HUES48 (cell line): ENCODE results near the gene PHACTR3.
"Not testable (repeated sequence)": the region's sequence is repeated elsewhere in the genome, so short reads cannot be mapped to it uniquely, and the experiment has no call there.

Experiments used
- H3K27ac ChIP-seq: one replicate; pipeline ENCODE4 v1.7.0; 2013; ENCODE audit warnings: low read depth, low read length, inconsistent platforms
- H3K27me3 ChIP-seq: 2 replicates; pipeline ENCODE4 v1.6.1; 2013; ENCODE audit warnings: mild to moderate bottlenecking, low read length; ENCODE audit not compliant: control insufficient read depth, insufficient read depth
- H3K36me3 ChIP-seq: 2 replicates; pipeline ENCODE4 v1.6.1; 2013; ENCODE audit warnings: low read length; ENCODE audit not compliant: control insufficient read depth, insufficient read depth
- H3K4me1 ChIP-seq: 2 replicates; pipeline ENCODE4 v1.6.1; 2013; ENCODE audit warnings: mild to moderate bottlenecking, low read length; ENCODE audit not compliant: control insufficient read depth, insufficient read depth
- H3K4me3 ChIP-seq: 2 replicates; pipeline ENCODE4 v1.5.1; 2013; ENCODE audit warnings: mild to moderate bottlenecking, low read depth, low read length
- H3K9ac ChIP-seq: 2 replicates; pipeline ENCODE4 v1.6.1; 2013; ENCODE audit warnings: mild to moderate bottlenecking, low read depth, low read length, moderate library complexity
- H3K9me3 ChIP-seq: 2 replicates; pipeline ENCODE4 v1.6.1; 2013; ENCODE audit warnings: low read length; ENCODE audit not compliant: control insufficient read depth, insufficient read depth

The PHACTR3 gene

DNA sequence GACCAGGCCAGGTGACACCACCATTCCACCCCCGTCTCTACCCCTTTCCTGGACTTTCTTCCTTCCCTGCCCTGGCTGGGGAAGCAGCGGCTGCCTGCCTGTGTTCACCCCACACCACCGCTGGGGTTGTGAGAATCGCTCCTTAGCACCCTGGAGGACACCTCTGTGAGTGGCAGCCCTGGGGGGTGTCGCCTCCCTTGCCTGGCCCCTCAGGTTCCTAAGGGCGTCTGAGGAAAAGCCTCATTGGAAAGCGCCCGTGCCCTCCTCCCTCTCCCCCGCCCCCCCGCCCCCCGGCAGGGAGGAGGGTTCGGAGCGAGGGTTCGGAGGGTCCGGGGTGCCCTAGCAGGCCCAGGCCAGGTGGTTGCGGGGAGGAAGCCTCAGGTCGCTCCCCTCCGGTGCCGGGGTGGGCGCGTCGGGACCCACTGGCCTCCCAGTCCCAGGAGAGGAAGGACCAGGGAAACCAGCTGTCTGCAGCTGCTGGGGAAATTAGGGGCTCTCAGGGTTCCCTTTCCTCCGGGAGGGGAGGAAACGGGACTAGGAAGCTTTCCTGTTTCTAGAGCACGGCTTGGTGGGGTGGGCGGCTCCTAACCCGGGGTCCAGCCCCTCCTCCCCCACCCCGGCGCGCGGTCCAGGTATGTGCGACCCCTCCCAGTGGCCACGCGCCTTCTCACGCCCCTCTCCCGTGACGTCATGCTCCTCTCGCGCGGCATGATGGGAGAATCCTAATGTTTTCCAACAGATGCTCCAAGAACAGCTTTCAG lies at the start of gene PHACTR3:
Gene PHACTR3 (plus strand): TSS at position 760 of the 761 bp plus-strand sequence. CDS start 475 bp downstream, outside the sequence.
- Histone ChIP-seq H3K4me3 (peak within 1 kb of the TSS; percentile 56), H3K27ac (no peak within 1 kb of the TSS)

DNA sequence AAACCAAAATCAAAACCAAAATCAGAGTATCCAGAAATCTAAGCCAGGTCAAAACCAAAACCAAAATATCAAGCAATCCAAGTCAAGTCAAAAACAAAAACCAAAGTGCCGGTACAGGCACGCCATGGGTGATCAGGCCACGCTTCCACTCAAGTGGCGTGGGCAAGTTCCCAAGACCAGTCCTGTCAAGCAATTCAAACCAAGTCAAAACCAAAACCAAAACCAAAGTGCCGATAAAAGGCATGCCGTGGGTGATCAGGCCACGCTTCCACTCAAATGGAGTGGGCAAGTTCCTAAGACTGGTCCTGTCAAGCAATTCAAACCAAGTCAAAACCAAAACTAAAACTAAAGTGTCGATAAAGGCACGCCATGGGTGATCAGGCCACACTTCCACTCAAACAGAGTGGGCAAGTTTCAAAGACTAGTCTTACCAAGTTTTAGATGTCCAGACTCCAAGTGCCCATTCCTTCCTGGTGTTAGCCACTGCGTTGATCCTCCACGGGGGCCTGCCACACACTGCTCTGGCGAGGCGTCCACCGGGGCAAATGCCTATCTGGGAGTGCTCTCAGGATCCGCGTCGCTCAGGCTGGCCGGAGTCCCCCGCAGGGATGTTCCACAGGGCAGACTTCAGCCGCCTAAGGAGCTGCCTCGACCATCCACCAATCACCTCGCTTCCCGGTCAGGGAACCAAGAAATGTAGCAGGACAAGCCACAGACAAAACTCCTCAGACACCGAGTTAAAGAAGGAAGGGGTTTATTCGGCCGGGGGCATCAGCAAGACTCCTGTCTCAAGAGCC lies 46.4 kb upstream of the PHACTR3 start:
- not testable (repeated sequence) for H3K9ac ChIP-seq, H3K27ac ChIP-seq, H3K27me3 ChIP-seq, H3K9me3 ChIP-seq, H3K4me1 ChIP-seq, H3K36me3 ChIP-seq, H3K4me3 ChIP-seq

More for the DNA sequence above, at the start of gene PHACTR3:
- Histone ChIP-seq H3K9me3 (no peaks in the 10 kb centered on the region), H3K9ac (no peak within 1 kb of the TSS), H3K36me3 (no peaks in the 10 kb centered on the region), H3K27me3 (peaks cover 95% of the 10 kb centered on the region), H3K4me1 (no peaks in the 10 kb centered on the region)

DNA sequence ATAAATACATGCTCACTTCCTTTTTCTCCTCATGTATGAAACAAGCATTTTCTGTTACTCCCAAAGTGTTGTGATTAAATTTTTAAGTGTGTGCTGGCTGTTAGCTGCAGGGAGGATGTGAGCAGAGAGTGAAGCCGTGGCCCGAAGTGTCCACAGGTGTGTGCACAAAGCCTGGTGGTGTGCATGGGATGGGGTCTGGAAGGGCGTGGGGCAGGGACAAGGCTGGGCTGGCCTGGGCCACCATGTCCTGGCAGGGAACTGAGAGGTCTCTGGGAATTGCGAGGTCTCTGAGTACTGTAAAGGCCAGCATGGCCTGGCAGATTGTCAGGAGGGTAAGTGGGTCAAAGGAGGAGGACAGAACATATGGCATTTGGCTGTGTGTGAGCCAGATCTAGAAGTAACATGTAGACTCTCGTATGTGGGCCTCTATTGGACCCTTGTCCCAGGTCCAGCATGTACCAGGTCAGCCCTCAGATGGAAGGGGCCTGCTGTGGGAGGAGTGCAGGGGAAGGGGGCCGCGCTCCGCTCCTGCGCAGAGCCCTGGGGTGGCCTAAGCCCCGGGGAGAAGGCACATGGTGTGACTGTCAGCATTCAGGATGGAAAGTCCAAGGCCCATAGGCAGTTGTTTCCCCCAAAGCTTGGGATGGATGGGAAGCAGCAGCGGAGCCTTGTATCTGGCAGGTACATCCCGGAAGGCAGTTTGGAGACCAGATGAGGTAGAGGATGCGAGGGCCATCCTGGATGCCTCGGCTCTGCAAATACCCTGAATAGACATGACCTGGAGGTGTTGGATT lies 45.1 kb upstream of the PHACTR3 start:
- no peaks in the 10 kb centered on the region for H3K36me3 ChIP-seq
- H3K9ac ChIP-seq: no peak overlapping the region
- H3K4me1 ChIP-seq: no peaks in the 10 kb centered on the region
- H3K4me3 ChIP-seq: no peak overlapping the region
- H3K27ac ChIP-seq: no peak overlapping the region
- H3K9me3 ChIP-seq: no peaks in the 10 kb centered on the region
- H3K27me3 ChIP-seq: peaks cover 4% of the 10 kb centered on the region; the same call in 1 of the 2 replicates

DNA sequence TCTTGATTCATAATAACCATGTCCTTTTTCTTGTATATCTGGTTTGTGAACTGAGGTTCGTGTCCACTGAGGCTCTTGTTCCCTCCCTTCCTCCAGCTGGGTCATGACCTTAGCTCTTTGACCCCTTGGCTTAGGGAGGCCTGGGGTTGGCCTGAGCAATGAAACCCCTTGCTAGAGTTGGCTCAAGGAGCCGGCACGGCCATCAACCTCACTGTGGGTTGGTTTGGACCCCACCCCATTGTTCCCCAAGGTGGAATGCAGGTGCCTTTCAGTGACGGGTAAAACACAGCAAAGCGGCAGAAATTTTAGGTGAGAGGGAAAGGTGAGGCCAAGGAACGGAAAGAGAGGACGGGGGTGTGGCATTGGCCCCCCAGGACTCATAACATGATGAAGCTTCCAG lies 44.5 kb upstream of the PHACTR3 start:
- Histone ChIP-seq H3K9ac (no peak overlapping the region), H3K27me3 (peaks cover 8% of the 10 kb centered on the region), H3K27ac (no peak overlapping the region), H3K4me3 (no peak overlapping the region), H3K4me1 (no peaks in the 10 kb centered on the region), H3K36me3 (no peaks in the 10 kb centered on the region), H3K9me3 (no peaks in the 10 kb centered on the region)

DNA sequence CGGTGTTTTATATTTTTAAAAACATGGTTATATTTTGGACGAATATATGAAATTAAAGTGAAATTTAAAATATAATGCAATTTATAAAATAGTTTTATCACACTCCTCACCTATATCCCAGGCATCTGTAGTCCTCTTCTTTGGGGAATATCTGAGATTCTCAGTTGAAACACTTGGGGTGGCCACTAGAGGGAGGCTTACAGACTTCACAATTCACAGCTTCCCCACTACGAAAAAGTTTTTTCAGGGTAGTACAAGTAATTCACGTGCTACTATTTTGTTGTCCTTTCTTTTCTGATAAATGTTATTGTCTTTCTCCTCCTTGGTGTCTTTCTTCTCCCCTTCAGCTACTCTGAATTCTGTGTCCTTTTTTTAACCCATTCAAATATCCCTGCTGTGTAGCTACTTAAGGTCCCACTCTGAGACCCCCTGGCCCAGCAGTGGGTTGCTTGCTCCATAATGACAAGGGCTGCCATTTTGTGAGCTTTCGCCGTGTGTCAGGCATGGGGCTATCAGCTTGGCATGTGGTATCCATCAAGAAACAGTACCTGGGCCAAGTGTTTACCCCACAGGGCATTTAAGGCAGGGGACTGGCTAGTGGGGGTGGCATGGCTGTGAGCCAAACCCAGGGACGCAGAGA lies 43.6 kb upstream of the PHACTR3 start:
- peaks cover 11% of the 10 kb centered on the region for H3K27me3 ChIP-seq
- no peak overlapping the region for H3K4me3 ChIP-seq
- no peak overlapping the region for H3K27ac ChIP-seq
- H3K9ac ChIP-seq: no peak overlapping the region
- no peaks in the 10 kb centered on the region for H3K36me3 ChIP-seq
- H3K9me3 ChIP-seq: no peaks in the 10 kb centered on the region
- H3K4me1 ChIP-seq: no peaks in the 10 kb centered on the region

DNA sequence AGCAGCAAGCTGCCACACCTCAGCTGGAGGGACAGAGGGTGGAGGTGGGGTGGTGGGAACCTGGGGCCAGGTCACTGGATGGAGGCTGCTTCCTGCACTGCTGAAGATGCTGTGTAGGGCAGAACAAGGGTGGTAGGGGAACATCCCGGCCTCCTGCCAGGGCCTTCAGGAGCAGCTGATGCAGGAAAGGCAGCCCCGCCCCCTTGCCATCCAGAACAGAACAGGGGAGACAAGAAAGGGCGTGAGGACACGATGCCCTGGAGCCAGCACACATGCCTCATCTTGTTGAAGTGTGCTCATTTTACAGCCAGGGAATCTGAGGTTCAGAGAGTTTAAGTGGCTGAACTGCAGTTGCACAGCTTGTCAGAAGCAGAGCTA lies 43.1 kb upstream of the PHACTR3 start:
- Histone ChIP-seq H3K9ac (no peak overlapping the region), H3K9me3 (no peaks in the 10 kb centered on the region), H3K36me3 (no peaks in the 10 kb centered on the region), H3K4me3 (no peak overlapping the region), H3K4me1 (no peaks in the 10 kb centered on the region), H3K27me3 (peaks cover 11% of the 10 kb centered on the region), H3K27ac (no peak overlapping the region)

DNA sequence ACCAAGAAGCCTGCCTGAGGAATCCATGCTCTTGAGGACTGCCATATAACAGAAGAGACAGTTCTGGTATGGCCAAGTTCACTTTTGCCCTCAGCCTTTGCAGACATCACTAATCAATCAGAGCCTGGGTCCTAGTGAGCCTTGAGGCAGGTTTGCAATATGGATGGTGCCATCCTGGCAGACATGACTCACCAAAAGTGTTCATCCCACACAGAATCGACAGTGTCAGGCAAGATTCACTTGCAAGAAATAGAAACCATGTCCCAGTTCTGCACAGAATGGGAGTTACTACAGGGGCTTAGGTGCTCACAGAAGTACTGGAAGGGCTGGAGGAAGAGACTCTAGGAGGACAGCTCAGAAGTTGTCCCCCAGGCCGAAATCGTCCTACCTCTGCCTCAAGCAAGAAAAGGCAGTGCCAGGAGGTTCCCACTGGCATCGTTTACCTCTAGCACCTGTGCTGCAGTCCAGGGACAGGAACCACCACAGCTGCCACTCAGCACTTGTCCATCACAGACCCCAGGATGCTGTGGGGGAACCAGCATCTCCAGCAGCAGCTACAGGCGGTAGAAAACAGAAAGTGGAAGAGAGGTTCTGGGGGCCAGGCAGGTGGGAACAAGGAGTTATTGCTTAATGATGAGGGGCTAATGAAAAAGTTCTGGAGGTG lies 42.6 kb upstream of the PHACTR3 start:
- Histone ChIP-seq H3K9me3 (no peaks in the 10 kb centered on the region), H3K27me3 (peaks cover 11% of the 10 kb centered on the region), H3K4me3 (no peak overlapping the region), H3K27ac (no peak overlapping the region), H3K4me1 (no peaks in the 10 kb centered on the region), H3K36me3 (no peaks in the 10 kb centered on the region), H3K9ac (no peak overlapping the region)

DNA sequence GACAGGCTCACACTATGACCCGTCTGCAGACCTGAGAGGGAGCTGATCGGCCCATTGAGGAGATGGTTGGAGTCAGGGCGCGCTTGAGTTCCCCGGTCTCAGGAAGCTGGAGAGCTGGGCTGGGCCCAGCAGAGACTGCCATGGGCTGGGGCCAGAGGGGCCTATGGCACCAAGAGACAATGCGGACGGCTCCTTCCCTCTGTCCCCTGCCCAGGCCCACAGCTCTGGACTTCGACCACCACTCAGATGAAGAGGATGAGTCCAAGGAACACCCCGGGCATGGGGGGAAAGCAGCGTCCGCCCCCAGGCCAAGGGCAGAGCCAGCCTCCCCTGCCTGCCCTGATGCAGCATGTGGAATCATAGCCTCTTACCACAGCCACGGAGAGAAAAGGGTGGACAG lies 40.2 kb upstream of the PHACTR3 start:
- no peak overlapping the region for H3K4me3 ChIP-seq
- no peaks in the 10 kb centered on the region for H3K36me3 ChIP-seq
- no peak overlapping the region for H3K27ac ChIP-seq

DNA sequence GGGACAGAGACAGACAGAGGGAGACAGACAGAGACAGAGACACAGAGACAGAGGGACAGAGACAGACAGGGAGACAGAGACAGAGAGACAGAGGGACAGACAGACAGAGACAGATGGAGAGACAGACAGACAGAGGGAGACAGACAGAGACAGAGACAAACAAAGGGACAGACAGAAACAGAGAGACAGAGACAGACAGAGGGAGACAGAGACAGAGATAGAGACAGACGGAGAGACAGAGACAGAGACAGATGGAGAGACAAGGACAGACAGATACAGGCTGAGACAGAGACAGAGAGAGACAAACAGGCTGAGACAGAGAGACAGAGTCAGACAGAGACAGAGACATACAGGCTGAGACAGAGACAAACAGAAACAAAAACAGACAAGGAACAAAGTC lies 39.4 kb upstream of the PHACTR3 start:
- Histone ChIP-seq H3K9me3 (no peaks in the 10 kb centered on the region), H3K4me3 (no peak overlapping the region), H3K36me3 (no peaks in the 10 kb centered on the region), H3K27ac (no peak overlapping the region), H3K27me3 (peaks cover 21% of the 10 kb centered on the region), H3K4me1 (no peaks in the 10 kb centered on the region), H3K9ac (no peak overlapping the region)

More for the DNA sequence above, 40.2 kb upstream of the PHACTR3 start:
- H3K27me3 ChIP-seq: peaks cover 13% of the 10 kb centered on the region
- H3K4me1 ChIP-seq: no peaks in the 10 kb centered on the region
- H3K9ac ChIP-seq: no peak overlapping the region
- no peaks in the 10 kb centered on the region for H3K9me3 ChIP-seq

DNA sequence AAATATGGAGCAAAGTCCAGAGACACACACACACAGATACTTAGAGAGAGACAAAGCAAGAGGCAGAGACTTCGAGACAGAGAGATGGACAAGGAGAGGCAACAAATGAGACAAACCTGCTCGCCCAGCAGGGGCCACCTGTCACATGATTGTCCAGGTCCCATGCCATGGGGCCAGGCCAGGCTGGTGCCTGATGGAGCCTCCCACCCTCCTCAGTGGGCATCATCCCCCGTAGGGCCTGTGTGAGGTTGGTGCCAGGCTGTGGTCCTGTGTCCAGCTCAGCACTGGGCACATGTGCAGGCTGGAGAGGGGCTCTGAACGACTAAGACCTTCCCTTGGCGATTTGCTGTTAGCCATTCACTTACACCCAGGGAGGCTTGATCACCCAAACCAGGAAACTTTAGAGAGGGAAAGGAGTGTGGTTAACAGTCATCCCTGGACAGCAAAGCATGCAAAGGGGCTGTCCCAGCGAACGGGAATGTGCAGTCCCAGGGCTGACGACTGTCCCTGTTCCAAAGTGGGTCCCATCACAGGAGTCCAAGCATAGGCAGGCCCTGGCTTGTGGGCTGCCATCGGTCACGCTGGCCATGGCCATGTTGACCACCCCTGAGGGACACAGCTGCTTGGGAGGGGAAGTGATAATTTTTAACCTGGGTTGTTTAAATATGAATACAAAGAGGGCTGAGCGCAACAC lies 38.4 kb upstream of the PHACTR3 start:
- no peak overlapping the region for H3K27ac ChIP-seq
- H3K4me3 ChIP-seq: no peak overlapping the region
- no peaks in the 10 kb centered on the region for H3K9me3 ChIP-seq

More for the DNA sequence above, 38.4 kb upstream of the PHACTR3 start:
- Histone ChIP-seq H3K9ac (no peak overlapping the region), H3K36me3 (no peaks in the 10 kb centered on the region), H3K27me3 (peaks cover 28% of the 10 kb centered on the region), H3K4me1 (no peaks in the 10 kb centered on the region)
